KMS-11 (cell line): ENCODE measurements around the gene ZSWIM7.

Experiments used
- H2AFZ ChIP-seq: fragments of 200-600 bp; sonication (generic); 2 replicates; pipeline ENCODE4 v1.6.1; 2016; ENCODE audit warnings: antibody characterized with exemption, mixed run types, low read depth
- H3K27ac ChIP-seq: fragments of 200-600 bp; sonication (generic); 2 replicates; pipeline ENCODE4 v1.6.1; 2016; ENCODE audit warnings: mild to moderate bottlenecking, mixed run types
- H3K27me3 ChIP-seq: fragments of 200-600 bp; sonication (generic); 2 replicates; pipeline ENCODE4 v1.6.1; 2017; ENCODE audit warnings: mild to moderate bottlenecking, low read depth, mixed run types, moderate library complexity; ENCODE audit not compliant: insufficient read depth
- H3K36me3 ChIP-seq: fragments of 200-600 bp; sonication (generic); 2 replicates; pipeline ENCODE4 v1.6.1; 2017; ENCODE audit warnings: mild to moderate bottlenecking, mixed run types; ENCODE audit not compliant: insufficient read depth
- H3K4me1 ChIP-seq: fragments of 200-600 bp; sonication (generic); 2 replicates; pipeline ENCODE4 v1.6.1; 2016; ENCODE audit warnings: mild to moderate bottlenecking, low read depth, mixed run types; ENCODE audit not compliant: poor library complexity, severe bottlenecking
- H3K4me2 ChIP-seq: fragments of 200-600 bp; sonication (generic); 2 replicates; pipeline ENCODE4 v1.7.0; 2016; ENCODE audit warnings: mild to moderate bottlenecking, mixed run types
- H3K4me3 ChIP-seq: fragments of 200-600 bp; sonication (generic); IDR thresholded peaks from 2 replicates; pipeline ENCODE4 v1.6.1; 2017; ENCODE audit warnings: low read depth, low read length, mixed read lengths; ENCODE audit not compliant: insufficient read depth
- H3K79me2 ChIP-seq: fragments of 200-600 bp; sonication (generic); 2 replicates; pipeline ENCODE4 v1.6.1; 2016; ENCODE audit warnings: low read depth, mixed run types; ENCODE audit not compliant: insufficient read depth
- H3K9ac ChIP-seq: fragments of 200-600 bp; sonication (generic); 2 replicates; pipeline ENCODE4 v1.6.1; 2016; ENCODE audit warnings: mild to moderate bottlenecking, mixed run types
- H4K20me1 ChIP-seq: fragments of 200-600 bp; sonication (generic); 2 replicates; pipeline ENCODE4 v1.6.1; 2016; ENCODE audit warnings: mild to moderate bottlenecking, mixed run types; ENCODE audit not compliant: insufficient read depth
- TF ChIP-seq, protein P1 (sequence below): fragments of 200-600 bp; sonication (generic); conservative IDR thresholded peaks from 2 replicates; pipeline ENCODE4 v1.6.1; 2017; ENCODE audit warnings: low read depth, mild to moderate bottlenecking, antibody characterized with exemption, low read length, moderate library complexity, mixed read lengths

ZSWIM7 gene

DNA sequence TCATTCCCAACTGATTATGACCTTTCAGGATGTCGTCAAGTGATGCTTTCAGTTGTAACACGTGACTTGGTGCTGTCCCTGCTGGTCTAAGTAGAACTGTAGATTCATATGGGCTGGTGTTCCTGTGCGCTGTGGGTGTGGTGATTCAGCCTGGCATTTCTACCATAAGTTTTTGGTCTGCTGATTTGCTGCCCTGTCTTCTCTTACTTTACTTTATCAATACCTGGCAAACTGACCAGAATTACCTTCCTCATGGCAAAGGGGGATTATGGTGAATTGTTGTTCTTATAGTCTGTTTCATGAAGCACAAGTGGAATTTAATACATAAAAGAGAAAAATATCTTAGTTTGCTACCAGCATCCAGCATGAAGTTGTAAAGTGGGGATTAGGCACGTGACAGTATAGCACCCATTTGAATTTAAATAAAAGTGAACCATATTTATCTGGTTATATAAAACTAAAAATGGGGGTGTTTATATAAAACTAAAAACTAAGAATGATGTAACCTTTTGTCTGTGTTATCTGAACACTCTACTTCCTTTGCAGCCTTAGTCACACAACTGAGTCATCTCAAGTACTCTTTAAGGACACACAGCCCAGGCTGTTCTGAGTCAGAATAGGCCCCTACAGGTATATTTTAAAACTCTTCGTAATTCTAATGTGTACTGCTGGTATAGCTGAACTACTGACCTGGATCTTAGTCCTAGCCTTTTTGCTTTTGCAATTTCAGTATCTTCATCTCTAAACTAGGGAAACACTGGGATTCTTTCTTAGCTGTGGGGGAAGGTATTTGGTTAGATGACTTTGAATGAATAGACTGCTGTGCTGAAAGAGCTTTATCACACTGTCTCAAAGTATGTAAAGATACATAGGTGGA, 28.4 kb upstream of the ZSWIM7 start:
- Histone ChIP-seq H3K79me2 (no peaks in the 10 kb centered on the region), H4K20me1 (no peaks in the 10 kb centered on the region), H3K4me2 (no peak overlapping the region), H3K36me3 (no peaks in the 10 kb centered on the region), H3K4me1 (no peaks in the 10 kb centered on the region), H3K27ac (no peak overlapping the region), H3K27me3 (no peaks in the 10 kb centered on the region), H2AFZ (no peak overlapping the region), H3K9ac (no peak overlapping the region), H3K4me3 (no peak overlapping the region)
- TF ChIP-seq, protein P1, sequence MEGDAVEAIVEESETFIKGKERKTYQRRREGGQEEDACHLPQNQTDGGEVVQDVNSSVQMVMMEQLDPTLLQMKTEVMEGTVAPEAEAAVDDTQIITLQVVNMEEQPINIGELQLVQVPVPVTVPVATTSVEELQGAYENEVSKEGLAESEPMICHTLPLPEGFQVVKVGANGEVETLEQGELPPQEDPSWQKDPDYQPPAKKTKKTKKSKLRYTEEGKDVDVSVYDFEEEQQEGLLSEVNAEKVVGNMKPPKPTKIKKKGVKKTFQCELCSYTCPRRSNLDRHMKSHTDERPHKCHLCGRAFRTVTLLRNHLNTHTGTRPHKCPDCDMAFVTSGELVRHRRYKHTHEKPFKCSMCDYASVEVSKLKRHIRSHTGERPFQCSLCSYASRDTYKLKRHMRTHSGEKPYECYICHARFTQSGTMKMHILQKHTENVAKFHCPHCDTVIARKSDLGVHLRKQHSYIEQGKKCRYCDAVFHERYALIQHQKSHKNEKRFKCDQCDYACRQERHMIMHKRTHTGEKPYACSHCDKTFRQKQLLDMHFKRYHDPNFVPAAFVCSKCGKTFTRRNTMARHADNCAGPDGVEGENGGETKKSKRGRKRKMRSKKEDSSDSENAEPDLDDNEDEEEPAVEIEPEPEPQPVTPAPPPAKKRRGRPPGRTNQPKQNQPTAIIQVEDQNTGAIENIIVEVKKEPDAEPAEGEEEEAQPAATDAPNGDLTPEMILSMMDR: no peak

GRCh38 chr17:16026895-16027294, 27.4 kb upstream of the ZSWIM7 start:
- no peaks in the 10 kb centered on the region for H4K20me1 ChIP-seq
- TF ChIP-seq, protein P1: no peak
- no peak overlapping the region for H3K9ac ChIP-seq
- H3K4me1 ChIP-seq: no peaks in the 10 kb centered on the region
- no peak overlapping the region for H3K4me3 ChIP-seq
- H3K27me3 ChIP-seq: no peaks in the 10 kb centered on the region
- no peak overlapping the region for H3K4me2 ChIP-seq
- no peaks in the 10 kb centered on the region for H3K36me3 ChIP-seq
- no peak overlapping the region for H2AFZ ChIP-seq
- H3K27ac ChIP-seq: no peak overlapping the region
- H3K79me2 ChIP-seq: no peaks in the 10 kb centered on the region

- Histone ChIP-seq H3K4me3 (no peak overlapping the region), H3K27ac (no peak overlapping the region), H4K20me1 (no peaks in the 10 kb centered on the region), H3K4me2 (no peak overlapping the region), H3K4me1 (no peaks in the 10 kb centered on the region), H2AFZ (no peak overlapping the region), H3K9ac (no peak overlapping the region), H3K27me3 (no peaks in the 10 kb centered on the region), H3K36me3 (no peaks in the 10 kb centered on the region), H3K79me2 (no peaks in the 10 kb centered on the region)
- TF ChIP-seq, protein P1: no peak
Measured at GRCh38 chr17:16025202-16025601, 25.7 kb upstream of the ZSWIM7 start.

DNA sequence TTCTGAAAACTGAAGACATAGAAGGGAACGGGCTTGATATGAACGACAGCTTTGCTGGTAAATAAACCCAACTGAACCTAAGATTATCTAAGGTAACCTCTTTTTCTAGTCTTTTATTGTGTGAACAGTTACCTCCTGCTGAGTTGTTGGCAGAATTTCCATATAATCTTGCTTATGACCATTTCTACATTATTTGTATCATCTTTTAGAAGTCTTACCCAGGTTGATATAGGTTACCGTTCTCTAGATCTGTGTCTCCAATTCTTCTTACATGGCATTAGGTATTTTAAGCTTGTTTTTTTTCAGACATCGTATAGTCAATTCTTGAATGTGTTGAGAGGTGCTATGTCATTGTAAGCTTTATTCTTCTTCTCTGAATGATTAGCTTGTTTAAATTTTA, 24.4 kb upstream of the ZSWIM7 start:
- H2AFZ ChIP-seq: no peak overlapping the region
- no peaks in the 10 kb centered on the region for H3K36me3 ChIP-seq
- H3K9ac ChIP-seq: no peak overlapping the region
- no peaks in the 10 kb centered on the region for H4K20me1 ChIP-seq
- no peaks in the 10 kb centered on the region for H3K4me1 ChIP-seq
- H3K79me2 ChIP-seq: no peaks in the 10 kb centered on the region
- no peak overlapping the region for H3K4me2 ChIP-seq
- H3K4me3 ChIP-seq: no peak overlapping the region
- TF ChIP-seq, protein P1: no peak
- no peaks in the 10 kb centered on the region for H3K27me3 ChIP-seq
- no peak overlapping the region for H3K27ac ChIP-seq
